Astrocyte of the cerebellum (primary cell): ENCODE results near the gene PCSK6.

Experiments used
- DNase-seq: peaks from one replicate; pipeline ENCODE4 v3.0.0-alpha.2; 2011; ENCODE audit warnings: low read depth
- H3K4me3 ChIP-seq: 2 replicates; pipeline ENCODE4 v1.5.1; 2011; ENCODE audit warnings: mild to moderate bottlenecking, low read depth, low read length, moderate library complexity
- CTCF ChIP-seq: IDR thresholded peaks from 2 replicates; pipeline ENCODE4 v1.5.1; 2012; ENCODE audit warnings: low read length, low read depth, moderate library complexity, mild to moderate bottlenecking; ENCODE audit errors: missing control alignments
- in situ Hi-C: cut with HindIII; loops from 2 replicates; pipeline ENCODE4 v1.10.0; 2017; ENCODE audit warnings: low sequenced_read_pairs

The PCSK6 gene

GRCh38 chr15:101535170-101535902, 45.8 kb upstream of the PCSK6 start:
- in situ Hi-C loops: no loop called here
- no peak for DNase-seq

GRCh38 chr15:101534376-101534970, 45.0 kb upstream of the PCSK6 start:
- in situ Hi-C loops: no loop called here
- TF ChIP-seq CTCF: no peak
- H3K4me3 ChIP-seq: no peak overlapping the region
- DNase-seq: no peak

More at GRCh38 chr15:101535170-101535902, 45.8 kb upstream of the PCSK6 start:
- H3K4me3 ChIP-seq: no peak overlapping the region
- no peak for TF ChIP-seq CTCF

- TF ChIP-seq CTCF: no peak
- in situ Hi-C loops: no loop called here
- no peak for DNase-seq
- H3K4me3 ChIP-seq: no peak overlapping the region
These were observed 44.0 kb upstream of the PCSK6 start for GRCh38 chr15:101533371-101534140.

- no peak for DNase-seq
- in situ Hi-C loops: no loop called here
- H3K4me3 ChIP-seq: no peak overlapping the region
- TF ChIP-seq CTCF: no peak
These were observed 43.4 kb upstream of the PCSK6 start for GRCh38 chr15:101532865-101533264.

- no peak for DNase-seq
- TF ChIP-seq CTCF: no peak
- H3K4me3 ChIP-seq: no peak overlapping the region
- in situ Hi-C loops: no loop called here
These were observed 41.7 kb upstream of the PCSK6 start for GRCh38 chr15:101531170-101531569.

GRCh38 chr15:101530224-101530958, 40.9 kb upstream of the PCSK6 start:
- no peak for DNase-seq
- no peak overlapping the region for H3K4me3 ChIP-seq
- TF ChIP-seq CTCF: no peak
- in situ Hi-C loops: no loop called here
